Skeletal muscle satellite cell (primary cell): ENCODE data around the gene RUNX2.

Source experiments
- H3K27me3 ChIP-seq: 2 replicates; pipeline ENCODE4 v1.7.0; 2013; ENCODE audit warnings: low read length; ENCODE audit not compliant: control insufficient read depth, insufficient read depth
- H3K36me3 ChIP-seq: 2 replicates; pipeline ENCODE4 v1.7.0; 2013; ENCODE audit warnings: mild to moderate bottlenecking, control low read depth, low read length; ENCODE audit not compliant: insufficient read depth
- H3K4me1 ChIP-seq: 2 replicates; pipeline ENCODE4 v1.7.0; 2013; ENCODE audit warnings: low read length; ENCODE audit not compliant: control insufficient read depth, insufficient read depth
- H3K4me2 ChIP-seq: 2 replicates; pipeline ENCODE4 v1.7.0; 2013; ENCODE audit warnings: mild to moderate bottlenecking, low read length
- H3K4me3 ChIP-seq: 2 replicates; pipeline ENCODE4 v1.7.0; 2013; ENCODE audit warnings: low read length
- H3K9ac ChIP-seq: 2 replicates; pipeline ENCODE4 v1.7.0; 2013; ENCODE audit warnings: mild to moderate bottlenecking, low read depth, low read length, moderate library complexity
- H3K9me3 ChIP-seq: replicated peaks from 2 replicates; pipeline ENCODE4 v1.7.0; 2013; ENCODE audit warnings: mild to moderate bottlenecking, control low read depth, low read length

The RUNX2 gene

GRCh38 chr6:45353654-45354053 lies 25.5 kb downstream of the RUNX2 start:
- Histone ChIP-seq H3K4me3 (no peak overlapping the region), H3K27me3 (no peaks in the 10 kb centered on the region), H3K9ac (no peak overlapping the region), H3K9me3 (no peaks in the 10 kb centered on the region), H3K4me1 (no peaks in the 10 kb centered on the region), H3K4me2 (no peak overlapping the region), H3K36me3 (no peaks in the 10 kb centered on the region)

- Histone ChIP-seq H3K9me3 (no peaks in the 10 kb centered on the region), H3K4me2 (no peak overlapping the region)
Measured at GRCh38 chr6:45364466-45364865, 36.3 kb downstream of the RUNX2 start.

GRCh38 chr6:45365036-45365435 lies 36.9 kb downstream of the RUNX2 start:
- no peak overlapping the region for H3K9ac ChIP-seq
- H3K4me1 ChIP-seq: no peaks in the 10 kb centered on the region
- H3K4me3 ChIP-seq: no peak overlapping the region
- no peaks in the 10 kb centered on the region for H3K36me3 ChIP-seq
- no peaks in the 10 kb centered on the region for H3K9me3 ChIP-seq
- no peaks in the 10 kb centered on the region for H3K27me3 ChIP-seq
- no peak overlapping the region for H3K4me2 ChIP-seq

More at GRCh38 chr6:45364466-45364865, 36.3 kb downstream of the RUNX2 start:
- H3K9ac ChIP-seq: no peak overlapping the region
- no peaks in the 10 kb centered on the region for H3K4me1 ChIP-seq
- no peaks in the 10 kb centered on the region for H3K27me3 ChIP-seq
- H3K4me3 ChIP-seq: no peak overlapping the region
- H3K36me3 ChIP-seq: no peaks in the 10 kb centered on the region

GRCh38 chr6:45366534-45366933 lies 38.4 kb downstream of the RUNX2 start:
- Histone ChIP-seq H3K9me3 (no peaks in the 10 kb centered on the region), H3K4me2 (no peak overlapping the region)

GRCh38 chr6:45367999-45368398 lies 39.9 kb downstream of the RUNX2 start:
- H3K9me3 ChIP-seq: no peaks in the 10 kb centered on the region
- no peak overlapping the region for H3K9ac ChIP-seq
- no peak overlapping the region for H3K4me2 ChIP-seq
- no peaks in the 10 kb centered on the region for H3K36me3 ChIP-seq
- no peak overlapping the region for H3K4me3 ChIP-seq
- no peaks in the 10 kb centered on the region for H3K4me1 ChIP-seq
- no peaks in the 10 kb centered on the region for H3K27me3 ChIP-seq

More at GRCh38 chr6:45366534-45366933, 38.4 kb downstream of the RUNX2 start:
- Histone ChIP-seq H3K36me3 (no peaks in the 10 kb centered on the region), H3K9ac (no peak overlapping the region), H3K4me3 (no peak overlapping the region), H3K27me3 (no peaks in the 10 kb centered on the region), H3K4me1 (no peaks in the 10 kb centered on the region)

GRCh38 chr6:45369870-45370269 lies 41.7 kb downstream of the RUNX2 start:
- Histone ChIP-seq H3K36me3 (no peaks in the 10 kb centered on the region), H3K9ac (no peak overlapping the region), H3K4me1 (no peaks in the 10 kb centered on the region), H3K4me2 (no peak overlapping the region), H3K4me3 (no peak overlapping the region), H3K27me3 (no peaks in the 10 kb centered on the region), H3K9me3 (no peaks in the 10 kb centered on the region)

GRCh38 chr6:45371924-45372573 lies 43.9 kb downstream of the RUNX2 start:
- Histone ChIP-seq H3K9me3 (no peaks in the 10 kb centered on the region), H3K36me3 (no peaks in the 10 kb centered on the region), H3K9ac (no peak overlapping the region), H3K27me3 (no peaks in the 10 kb centered on the region), H3K4me3 (no peak overlapping the region), H3K4me1 (peaks cover 8% of the 10 kb centered on the region), H3K4me2 (no peak overlapping the region)

GRCh38 chr6:45375449-45375848 lies 47.3 kb downstream of the RUNX2 start:
- Histone ChIP-seq H3K9ac (no peak overlapping the region), H3K4me3 (no peak overlapping the region)

GRCh38 chr6:45376310-45377042 lies 48.3 kb downstream of the RUNX2 start:
- Histone ChIP-seq H3K4me2 (peak overlapping the region; percentile 94), H3K4me3 (peak overlapping the region; percentile 87), H3K4me1 (peaks cover 15% of the 10 kb centered on the region), H3K27me3 (no peaks in the 10 kb centered on the region), H3K9ac (peak overlapping the region; percentile 97), H3K9me3 (no peaks in the 10 kb centered on the region), H3K36me3 (no peaks in the 10 kb centered on the region)

More at GRCh38 chr6:45375449-45375848, 47.3 kb downstream of the RUNX2 start:
- Histone ChIP-seq H3K4me1 (peaks cover 15% of the 10 kb centered on the region), H3K36me3 (no peaks in the 10 kb centered on the region), H3K4me2 (no peak overlapping the region), H3K9me3 (no peaks in the 10 kb centered on the region), H3K27me3 (no peaks in the 10 kb centered on the region)

- peak overlapping the region; percentile 94 for H3K4me2 ChIP-seq
- H3K9ac ChIP-seq: peak overlapping the region; percentile 97
- peak overlapping the region; percentile 87 for H3K4me3 ChIP-seq
- H3K9me3 ChIP-seq: no peaks in the 10 kb centered on the region
- peaks cover 15% of the 10 kb centered on the region for H3K4me1 ChIP-seq
- no peaks in the 10 kb centered on the region for H3K27me3 ChIP-seq
- H3K36me3 ChIP-seq: no peaks in the 10 kb centered on the region
Measured at GRCh38 chr6:45377043-45377553, 49.0 kb downstream of the RUNX2 start.

GRCh38 chr6:45377554-45378333 lies 49.6 kb downstream of the RUNX2 start, which contains the start of gene SUPT3H:
SUPT3H (minus strand) TSS chr6:45377934.
- peaks cover 15% of the 10 kb centered on the region for H3K4me1 ChIP-seq
- H3K36me3 ChIP-seq: no peaks in the 10 kb centered on the region
- peak within 1 kb of the TSS; percentile 87 for H3K4me3 ChIP-seq
- H3K9ac ChIP-seq: peak within 1 kb of the TSS; percentile 97
- no peaks in the 10 kb centered on the region for H3K9me3 ChIP-seq
- no peaks in the 10 kb centered on the region for H3K27me3 ChIP-seq
- H3K4me2 ChIP-seq: peak within 1 kb of the TSS; percentile 94
